Uterus (tissue), 2 donors: ENCODE results near the gene OBI1.

Experiments used
- CTCF ChIP-seq, 4 experiments: fragments of 200-600 bp in 2 of 4; fragments of 450-650 bp in 2 of 4; sonication (generic) in 2 of 4; IDR thresholded peaks; one replicate each; pipeline ENCODE4 v1.5.1; 2016 to 2019; ENCODE audit warnings: antibody characterized with exemption in 4 of 4, mild to moderate bottlenecking in 2 of 4, moderate library complexity in 1 of 4
- POLR2A ChIP-seq, 2 donors: fragments of 450-650 bp; IDR thresholded peaks; one replicate each; pipeline ENCODE4 v1.6.1; 2016; ENCODE audit warnings: antibody characterized with exemption in 2 of 2, mild to moderate bottlenecking in 1 of 2, moderate library complexity in 1 of 2

- TF ChIP-seq CTCF (IDR thresholded peaks at IDR 0.05) (no peak), POLR2A (IDR thresholded peaks at IDR 0.05) (no peak)
Observed at GRCh38 chr13:78636495-78636894, 22.5 kb downstream of the OBI1 start.
